ENCODE measurements around the gene NTN1.

NTN1 gene

GRCh38 chr17:9229826-9230201, 208.5 kb downstream of the NTN1 start:
- in situ Hi-C loops (cut with HindIII; ENCODE audit: low pct_unique_long_range_greater_than_20kb, low sequenced_read_pairs): no loop called here
- TF ChIP-seq JUND (IDR thresholded peaks at IDR 0.05; ENCODE audit: low read depth): no peak
- no peak for DNase-seq (ENCODE audit: low read depth in 1 of 2, low spot score in 1 of 2)

DNA sequence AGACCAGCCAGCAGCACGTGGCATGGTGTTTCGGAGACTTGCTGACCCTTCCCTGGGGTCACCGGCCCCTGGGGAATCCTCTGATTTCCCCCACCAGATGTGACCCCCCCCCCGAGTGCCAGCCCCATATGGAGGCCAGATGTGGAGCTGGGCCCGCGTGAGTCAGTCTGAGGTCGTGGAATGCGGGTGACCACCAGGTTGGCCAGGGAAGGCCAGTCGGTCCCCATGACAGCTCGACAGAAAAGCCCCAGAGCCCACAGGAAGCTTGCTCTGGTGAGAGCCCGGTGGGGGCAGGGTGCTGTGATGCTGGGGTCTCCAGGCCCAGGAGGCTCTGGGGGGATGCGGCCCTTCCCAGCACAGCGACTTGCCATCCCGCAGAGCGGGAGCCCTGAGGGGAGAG, 209.0 kb downstream of the NTN1 start:
- no peak for TF ChIP-seq JUND (IDR thresholded peaks at IDR 0.05; ENCODE audit: low read depth)
- no peak for DNase-seq (ENCODE audit: low read depth in 1 of 2, low spot score in 1 of 2)
- in situ Hi-C loops (cut with HindIII; ENCODE audit: low pct_unique_long_range_greater_than_20kb, low sequenced_read_pairs): no loop called here

DNA sequence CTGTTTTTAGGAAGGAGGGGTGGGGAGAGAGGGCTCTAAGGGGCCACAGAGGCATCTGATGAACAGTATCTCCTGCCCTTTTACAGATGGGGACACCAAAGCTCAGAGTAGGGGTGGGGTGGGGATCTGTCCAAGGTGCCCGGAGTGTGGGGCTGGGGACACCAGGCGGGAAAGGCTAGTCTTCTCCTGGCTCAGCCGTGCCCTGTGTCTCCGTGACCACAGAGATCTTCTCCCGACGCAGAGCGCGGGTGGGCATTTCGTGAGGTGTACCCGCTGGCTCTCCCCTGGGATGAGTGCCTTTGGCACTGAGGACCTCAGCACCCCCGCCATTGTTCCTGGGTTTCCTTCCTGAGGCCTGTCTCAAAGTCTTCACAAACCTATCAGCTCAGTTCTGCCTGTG, 209.6 kb downstream of the NTN1 start:
- no peak for DNase-seq (ENCODE audit: low read depth in 1 of 2, low spot score in 1 of 2)
- TF ChIP-seq JUND (IDR thresholded peaks at IDR 0.05; ENCODE audit: low read depth): no peak
- in situ Hi-C loops (cut with HindIII; ENCODE audit: low pct_unique_long_range_greater_than_20kb, low sequenced_read_pairs): no loop called here

DNA sequence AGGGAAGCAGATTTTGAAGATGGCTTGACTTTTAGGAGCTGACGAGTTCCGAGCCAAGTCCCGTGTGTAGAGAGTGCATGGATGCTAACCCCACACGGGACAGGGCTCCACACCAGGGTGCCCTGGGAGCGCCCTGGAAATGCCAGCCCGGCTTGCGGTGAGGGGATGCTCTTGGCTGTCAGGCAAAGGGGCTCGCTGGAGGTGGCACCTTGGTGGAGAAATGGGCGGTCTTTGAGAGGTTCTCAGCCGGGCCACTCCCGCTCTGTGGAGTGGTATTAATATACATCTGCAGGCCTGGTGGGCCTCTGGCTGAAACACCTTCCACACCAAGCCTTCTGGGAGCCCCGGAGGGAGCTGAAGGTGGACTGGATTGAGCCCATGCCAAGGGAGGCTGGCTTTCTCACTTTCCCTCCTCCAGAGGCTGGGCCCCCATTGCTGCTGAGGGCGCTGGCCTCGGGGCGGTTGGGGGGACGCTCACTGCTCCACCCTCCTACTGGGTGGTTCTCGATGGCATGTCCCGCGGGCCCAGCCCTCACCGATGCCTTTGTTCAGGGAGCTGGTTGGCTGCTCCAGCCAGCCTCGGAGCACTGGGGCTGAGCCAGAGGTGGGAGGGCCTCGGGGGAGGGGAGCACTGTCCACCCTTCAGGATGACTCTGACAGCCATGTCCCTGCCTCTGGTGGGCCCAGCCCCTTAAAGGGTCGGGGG, 210.3 kb downstream of the NTN1 start:
- TF ChIP-seq JUND (IDR thresholded peaks at IDR 0.05; ENCODE audit: low read depth): no peak
- DNase-seq (ENCODE audit: low read depth in 1 of 2, low spot score in 1 of 2): no peak
- in situ Hi-C loops (cut with HindIII; ENCODE audit: low pct_unique_long_range_greater_than_20kb, low sequenced_read_pairs): no loop called here

DNA sequence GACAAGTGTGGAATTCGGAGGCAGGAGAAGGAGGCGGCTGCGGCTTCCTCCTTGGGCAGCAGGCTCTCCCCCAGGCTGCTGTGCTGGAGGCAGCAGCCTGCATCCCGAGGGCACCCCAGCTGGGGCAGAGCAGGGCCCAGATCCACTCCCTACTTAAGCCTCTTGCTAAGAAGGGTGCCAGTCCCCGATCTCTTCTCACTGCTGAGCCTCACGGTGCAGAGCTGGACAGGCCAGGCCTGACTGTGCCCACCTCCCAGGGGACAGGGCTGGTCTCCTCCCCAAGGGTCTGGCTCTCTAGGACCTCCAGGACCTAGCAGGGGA, 210.8 kb downstream of the NTN1 start:
- in situ Hi-C loops (cut with HindIII; ENCODE audit: low pct_unique_long_range_greater_than_20kb, low sequenced_read_pairs): no loop called here
- TF ChIP-seq JUND (IDR thresholded peaks at IDR 0.05; ENCODE audit: low read depth): no peak
- no peak for DNase-seq (ENCODE audit: low read depth in 1 of 2, low spot score in 1 of 2)

GRCh38 chr17:9232591-9233270, 211.4 kb downstream of the NTN1 start:
- TF ChIP-seq JUND (IDR thresholded peaks at IDR 0.05; ENCODE audit: low read depth): no peak

DNA sequence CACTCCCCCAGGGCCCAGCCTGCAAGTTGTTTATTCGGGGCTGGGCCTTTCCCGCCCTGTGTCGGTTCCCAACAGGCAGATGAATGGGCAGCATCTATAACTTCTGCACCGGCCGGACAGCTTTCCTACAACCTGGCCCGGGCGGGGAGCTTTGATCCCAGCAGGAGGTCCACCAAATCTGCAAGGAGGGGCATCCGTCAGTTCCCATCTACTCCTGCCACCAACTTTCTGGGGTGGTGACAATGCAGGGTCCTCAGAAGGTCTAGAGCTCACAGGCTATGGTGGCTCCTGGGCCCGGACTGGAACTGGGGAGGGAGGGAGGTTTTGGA, 211.9 kb downstream of the NTN1 start:
- DNase-seq (ENCODE audit: low read depth in 1 of 2, low spot score in 1 of 2): no peak
- in situ Hi-C loops (cut with HindIII; ENCODE audit: low pct_unique_long_range_greater_than_20kb, low sequenced_read_pairs): no loop called here
- no peak for TF ChIP-seq JUND (IDR thresholded peaks at IDR 0.05; ENCODE audit: low read depth)

More at GRCh38 chr17:9232591-9233270, 211.4 kb downstream of the NTN1 start:
- in situ Hi-C loops (cut with HindIII; ENCODE audit: low pct_unique_long_range_greater_than_20kb, low sequenced_read_pairs): no loop called here
- DNase-seq (ENCODE audit: low read depth in 1 of 2, low spot score in 1 of 2): no peak

- no peak for TF ChIP-seq JUND (IDR thresholded peaks at IDR 0.05; ENCODE audit: low read depth)
- no peak for DNase-seq (ENCODE audit: low read depth in 1 of 2, low spot score in 1 of 2)
- in situ Hi-C loops (cut with HindIII; ENCODE audit: low pct_unique_long_range_greater_than_20kb, low sequenced_read_pairs): no loop called here
Observed at GRCh38 chr17:9233761-9234160, 212.5 kb downstream of the NTN1 start.

DNA sequence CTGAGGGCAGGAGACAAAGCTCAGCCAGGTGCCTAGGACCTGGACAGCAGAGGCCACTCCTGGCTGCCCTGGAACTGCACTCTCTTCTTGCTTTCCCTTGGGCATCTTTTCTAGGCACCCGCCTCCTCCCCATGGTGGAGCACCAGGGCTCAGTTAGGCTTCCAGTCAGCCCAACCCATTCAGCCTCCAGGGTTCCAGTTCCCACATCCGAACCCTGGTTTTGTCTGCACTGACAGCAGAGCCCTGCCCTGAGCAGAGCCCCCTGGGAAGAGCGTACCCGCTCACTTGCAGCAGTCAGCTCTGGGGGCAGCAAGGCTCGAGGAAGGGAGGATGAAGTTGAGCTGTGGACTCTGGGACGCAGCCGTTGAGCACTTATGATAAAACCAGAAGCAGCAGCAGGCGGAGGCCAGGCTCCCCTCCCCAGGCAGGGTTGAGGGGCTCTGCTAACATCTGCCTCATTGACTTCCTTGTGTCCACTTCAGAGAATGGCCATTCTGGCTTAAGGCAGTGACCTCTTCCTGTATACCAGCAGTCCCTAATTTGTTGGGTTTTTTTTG, 213.2 kb downstream of the NTN1 start:
- no peak for TF ChIP-seq JUND (IDR thresholded peaks at IDR 0.05; ENCODE audit: low read depth)
- no peak for DNase-seq (ENCODE audit: low read depth in 1 of 2, low spot score in 1 of 2)

GRCh38 chr17:9235346-9235745, 214.0 kb downstream of the NTN1 start:
- in situ Hi-C loops (cut with HindIII; ENCODE audit: low pct_unique_long_range_greater_than_20kb, low sequenced_read_pairs): no loop called here
- DNase-seq (ENCODE audit: low read depth in 1 of 2, low spot score in 1 of 2): no peak
- TF ChIP-seq JUND (IDR thresholded peaks at IDR 0.05; ENCODE audit: low read depth): no peak

More for the DNA sequence above, 213.2 kb downstream of the NTN1 start:
- in situ Hi-C loops (cut with HindIII; ENCODE audit: low pct_unique_long_range_greater_than_20kb, low sequenced_read_pairs): no loop called here

DNA sequence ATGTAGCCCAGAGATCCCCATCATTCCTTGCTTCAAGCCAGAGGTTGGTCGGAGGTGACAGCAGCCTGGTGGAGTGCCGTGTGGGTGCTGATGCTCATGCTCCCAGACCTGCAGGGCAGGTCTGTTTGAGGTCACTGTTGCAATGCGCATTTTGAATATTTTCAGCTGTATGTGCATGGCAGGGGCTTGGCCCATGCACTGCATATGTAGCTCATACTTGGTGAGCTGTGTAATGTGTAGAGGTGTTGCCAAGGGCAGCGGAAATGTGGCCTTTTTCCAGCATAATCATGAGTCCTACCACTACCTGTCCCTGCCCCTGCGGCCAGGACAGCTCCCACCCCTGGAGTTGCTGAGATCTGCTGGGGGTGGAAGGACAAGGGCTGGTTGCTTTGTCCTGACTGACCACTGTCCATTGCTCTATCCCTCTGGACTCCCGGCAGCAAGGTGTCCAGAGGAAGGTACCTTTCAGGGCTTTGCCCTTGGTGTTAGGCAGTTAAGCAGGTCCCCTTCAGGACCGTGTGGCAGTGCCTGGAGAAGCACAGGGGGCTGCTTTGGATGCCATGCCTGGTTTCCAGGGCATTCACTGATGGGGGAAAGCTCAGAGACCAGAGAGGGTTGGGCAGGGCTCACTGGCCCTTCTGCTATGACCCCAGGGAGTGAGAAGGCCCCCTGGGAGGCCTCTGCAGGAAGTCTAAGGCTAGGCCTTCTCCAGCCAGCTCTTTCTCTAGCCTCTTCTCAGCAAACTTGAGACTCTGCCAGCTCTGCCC, 215.2 kb downstream of the NTN1 start:
- no peak for DNase-seq (ENCODE audit: low read depth in 1 of 2, low spot score in 1 of 2)
- in situ Hi-C loops (cut with HindIII; ENCODE audit: low pct_unique_long_range_greater_than_20kb, low sequenced_read_pairs): no loop called here
- TF ChIP-seq JUND (IDR thresholded peaks at IDR 0.05; ENCODE audit: low read depth): no peak

- DNase-seq (ENCODE audit: low read depth in 1 of 2, low spot score in 1 of 2): no peak
- TF ChIP-seq JUND (IDR thresholded peaks at IDR 0.05; ENCODE audit: low read depth): no peak
- in situ Hi-C loops (cut with HindIII; ENCODE audit: low pct_unique_long_range_greater_than_20kb, low sequenced_read_pairs): no loop called here
Observed at GRCh38 chr17:9237053-9237410, 215.7 kb downstream of the NTN1 start.

DNA sequence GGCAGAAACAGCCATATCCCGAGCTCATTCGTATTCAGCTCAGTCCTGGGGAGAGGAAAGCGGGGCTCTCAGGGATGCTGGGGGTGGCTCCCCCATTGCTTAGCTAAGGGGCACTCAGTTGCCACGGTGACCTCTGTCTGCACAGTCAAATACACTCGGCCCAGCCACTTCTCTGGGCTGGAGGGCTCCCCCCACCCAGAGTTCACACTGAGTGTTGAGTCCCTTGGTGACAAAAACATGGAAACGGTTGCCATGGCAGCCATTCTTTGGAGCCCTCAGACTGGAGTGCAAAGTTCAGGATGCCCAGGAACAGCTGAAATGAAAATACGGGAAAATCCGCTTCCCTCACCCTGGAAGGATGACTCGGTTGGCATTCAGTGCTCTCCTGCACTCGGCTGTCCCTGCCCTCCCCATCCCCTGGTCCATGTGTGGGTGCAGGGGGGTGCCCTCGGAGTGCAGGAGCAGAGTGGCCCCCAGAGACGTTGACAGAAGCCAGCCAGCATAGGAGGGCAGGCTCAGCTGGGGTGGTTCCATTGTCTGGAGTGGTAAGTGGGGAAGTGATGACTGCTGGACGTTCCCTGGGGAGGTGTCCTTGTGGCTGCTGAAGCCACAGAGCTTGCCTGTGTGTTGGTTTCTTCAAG, 216.5 kb downstream of the NTN1 start:
- DNase-seq (ENCODE audit: low read depth in 1 of 2, low spot score in 1 of 2): no peak
- in situ Hi-C loops (cut with HindIII; ENCODE audit: low pct_unique_long_range_greater_than_20kb, low sequenced_read_pairs): no loop called here
- TF ChIP-seq JUND (IDR thresholded peaks at IDR 0.05; ENCODE audit: low read depth): no peak
